Measurements from ENCODE around the gene TRIM2.

DNA sequence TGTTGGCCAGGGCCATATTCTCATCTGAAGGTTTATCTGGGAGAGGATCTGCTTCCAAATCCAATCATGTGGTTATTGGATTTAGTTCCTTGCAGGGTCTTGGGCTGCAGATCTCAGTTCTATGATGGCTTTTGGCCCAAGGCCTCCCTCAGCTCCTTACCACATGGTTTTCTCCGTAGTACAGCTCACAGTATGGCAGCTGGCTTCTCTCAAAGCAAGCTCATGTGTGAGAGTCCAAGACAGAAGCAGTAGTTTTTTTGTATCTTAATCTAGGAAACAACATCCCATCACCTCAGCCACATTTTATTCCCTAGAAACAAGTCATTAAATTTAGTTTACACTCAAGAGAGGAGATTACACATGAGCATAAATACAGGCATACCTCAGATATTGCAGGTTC lies 164.8 kb downstream of the TRIM2 start:
- TF ChIP-seq, protein P1, sequence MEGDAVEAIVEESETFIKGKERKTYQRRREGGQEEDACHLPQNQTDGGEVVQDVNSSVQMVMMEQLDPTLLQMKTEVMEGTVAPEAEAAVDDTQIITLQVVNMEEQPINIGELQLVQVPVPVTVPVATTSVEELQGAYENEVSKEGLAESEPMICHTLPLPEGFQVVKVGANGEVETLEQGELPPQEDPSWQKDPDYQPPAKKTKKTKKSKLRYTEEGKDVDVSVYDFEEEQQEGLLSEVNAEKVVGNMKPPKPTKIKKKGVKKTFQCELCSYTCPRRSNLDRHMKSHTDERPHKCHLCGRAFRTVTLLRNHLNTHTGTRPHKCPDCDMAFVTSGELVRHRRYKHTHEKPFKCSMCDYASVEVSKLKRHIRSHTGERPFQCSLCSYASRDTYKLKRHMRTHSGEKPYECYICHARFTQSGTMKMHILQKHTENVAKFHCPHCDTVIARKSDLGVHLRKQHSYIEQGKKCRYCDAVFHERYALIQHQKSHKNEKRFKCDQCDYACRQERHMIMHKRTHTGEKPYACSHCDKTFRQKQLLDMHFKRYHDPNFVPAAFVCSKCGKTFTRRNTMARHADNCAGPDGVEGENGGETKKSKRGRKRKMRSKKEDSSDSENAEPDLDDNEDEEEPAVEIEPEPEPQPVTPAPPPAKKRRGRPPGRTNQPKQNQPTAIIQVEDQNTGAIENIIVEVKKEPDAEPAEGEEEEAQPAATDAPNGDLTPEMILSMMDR (IDR thresholded peaks at IDR 0.05; ENCODE audit: poor library complexity): no peak
- no peak for TF ChIP-seq EZH2 (IDR thresholded peaks at IDR 0.05; ENCODE audit: borderline replicate concordance)
- TF ChIP-seq EZH2phosphoT487 (IDR thresholded peaks at IDR 0.05; ENCODE audit: low read depth, severe bottlenecking, unreplicated experiment): no peak
